K562 (cell line): ENCODE results near the gene WDR27. TPM values are rescaled to one million over a fixed set of nuclear protein-coding genes. Genes with fewer than 3 reads are reported as not detected.

Experiments
- CHD7 ChIP-seq: fragments of 200-600 bp; sonication (generic); IDR thresholded peaks from one replicate; pipeline ENCODE4 v1.6.1; 2012; ENCODE audit warnings: mild to moderate bottlenecking, low read depth, low read length, inconsistent platforms
- FOXO4 ChIP-seq: fragments of 450-650 bp; formaldehyde crosslinking; IDR thresholded peaks from 2 replicates; pipeline ENCODE4 v1.4.0; 2020; ENCODE audit warnings: mild to moderate bottlenecking, moderate library complexity
- HDGF ChIP-seq: fragments of 450-650 bp; IDR thresholded peaks from 2 replicates; pipeline ENCODE4 v1.6.1; 2016
- ILK ChIP-seq: fragments of 450-650 bp; IDR thresholded peaks from 2 replicates; pipeline ENCODE4 v1.6.1; 2016; ENCODE audit warnings: missing genetic modification characterization, low read depth, mild to moderate bottlenecking, missing compliant biosample characterization, moderate library complexity, borderline replicate concordance
- MECOM ChIP-seq: fragments of 250-450 bp; sonication (Bioruptor Pico); IDR thresholded peaks from 2 replicates; pipeline ENCODE4 v1.8.0; 2022; ENCODE audit warnings: inconsistent platforms
- MNT ChIP-seq, 2 experiments: fragments of 450-650 bp; conservative IDR thresholded peaks; 2 replicates each; pipeline ENCODE4 v1.6.1; 2017; ENCODE audit warnings: mild to moderate bottlenecking in 2 of 2, moderate library complexity in 2 of 2
- RNF2 ChIP-seq: sonication (generic); IDR thresholded peaks from 2 replicates; pipeline ENCODE4 v1.6.1; 2016
- ZNF212 ChIP-seq: fragments of 450-650 bp; formaldehyde crosslinking; IDR thresholded peaks from 2 replicates; pipeline ENCODE4 v1.4.0; 2020; ENCODE audit warnings: mild to moderate bottlenecking
- polyA plus RNA-seq, 8 experiments: library from polyadenylated mRNA; depleted of rRNA in 4 of 8; stranded (reverse) in 5 of 8; unstranded in 3 of 8; fragments of >200 nt; fragmentation: Nextera tagmentation in 2 of 8; fragmentation: Illumina TruSeq in 1 of 8; extraction: Ambion mirVana in 2 of 8; extraction: Trizol in 1 of 8; gene quantifications; 2 replicates each; pipeline versions ENCODE4 v1.2.1 to v1.2.3, GENCODE V29; 2011 to 2014; ENCODE audit warnings: inconsistent platforms in 1 of 8, missing spikeins in 1 of 8
- total RNA-seq, 7 experiments: library from RNA; depleted of rRNA in 6 of 7; stranded (reverse); fragments of >200 nt in 6 of 7; fragmentation: Illumina TruSeq in 2 of 7; extraction: Trizol in 2 of 7; gene quantifications; 2 replicates each; pipeline versions ENCODE4 v1.2.1 to v1.2.3, GENCODE V29; 2011 to 2021; ENCODE audit warnings: low replicate concordance in 1 of 7

WDR27 gene
- total and polyA plus RNA-seq, 9 of the 15 experiments (the other 6 are each of a cell fraction or from before 2014, with no cell fraction given) = 4.3 to 77.2 (median 22.7) TPM

GRCh38 chr6:169623343-169623742 is 78.5 kb downstream of the WDR27 start (continued):
- TF ChIP-seq CHD7 = no peak
- no peak for TF ChIP-seq FOXO4 (CRISPR knock-in tag)
- TF ChIP-seq MNT (conservative IDR thresholded peaks at IDR 0.05) = no peak
- no peak for TF ChIP-seq ZNF212 (CRISPR knock-in tag)
- TF ChIP-seq HDGF = no peak
- TF ChIP-seq ILK (tag) = no peak
- no peak for TF ChIP-seq RNF2
- no peak for TF ChIP-seq MECOM (CRISPR knock-in tag)
